Measurements from ENCODE around the gene SCARF2.
"Not testable (repeated sequence)": the region's sequence is repeated elsewhere in the genome, so short reads cannot be mapped to it uniquely, and the experiment has no call there.

SCARF2 gene

DNA sequence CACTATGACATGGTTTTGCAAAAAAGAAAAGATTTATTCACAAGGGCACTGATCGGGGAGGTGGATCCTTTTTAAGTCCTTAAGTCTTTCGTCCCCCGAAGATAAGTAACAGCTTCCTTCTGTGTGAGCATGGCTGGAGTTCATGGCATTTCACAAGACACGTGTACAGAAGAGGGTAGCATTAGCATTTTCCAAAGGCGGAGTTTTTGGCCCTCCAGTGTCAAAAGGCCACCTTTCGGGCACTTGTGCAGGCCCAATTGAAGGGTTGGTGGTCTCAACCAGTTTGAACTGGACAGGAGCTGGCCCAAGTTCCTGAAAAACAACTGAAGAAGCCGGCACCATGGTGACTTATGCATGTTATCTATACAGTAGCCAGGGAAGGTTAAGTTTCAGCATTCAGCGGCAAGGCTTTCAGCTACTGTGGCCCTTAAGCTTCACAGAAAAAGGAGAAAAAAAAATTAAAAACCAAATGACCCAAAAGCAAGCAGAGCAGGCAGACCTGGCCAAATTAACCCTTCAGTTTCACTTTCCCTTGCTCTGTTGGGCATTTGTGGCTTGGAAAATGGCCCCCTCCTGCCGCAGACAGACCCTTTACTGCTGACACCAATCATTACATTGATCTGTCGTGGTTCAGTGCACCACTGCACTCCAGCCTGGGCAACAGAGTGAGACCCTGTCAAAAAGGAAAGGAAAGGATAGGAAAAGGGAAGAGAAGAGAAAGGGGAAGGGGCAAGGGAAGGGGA, 25.0 kb downstream of the SCARF2 start:
- DNase-seq (ENCODE audit: low spot score), result no peak

DNA sequence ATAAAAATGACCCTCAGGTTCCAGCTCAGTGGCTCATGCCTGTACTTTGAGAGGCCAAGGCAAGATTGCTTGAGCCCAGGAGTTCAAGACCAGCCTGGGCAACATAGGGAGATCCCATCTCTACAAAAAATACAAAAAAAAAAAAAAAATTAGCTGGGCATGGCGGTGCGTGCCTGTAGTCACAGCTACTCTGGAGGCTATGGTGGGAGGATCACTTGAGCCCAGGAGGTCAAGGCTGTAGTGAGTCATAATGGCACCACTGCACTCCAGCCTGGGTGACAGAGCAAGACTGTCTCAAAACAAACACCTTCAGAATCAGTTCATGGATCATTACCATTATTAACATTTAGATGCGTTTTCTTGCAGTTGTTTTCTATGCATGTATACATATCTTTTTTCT, 28.2 kb downstream of the SCARF2 start:
- not testable (repeated sequence) for DNase-seq (ENCODE audit: low spot score)

GRCh38 chr22:20408891-20409290, 28.7 kb downstream of the SCARF2 start:
- no peak for DNase-seq (ENCODE audit: low spot score)

DNA sequence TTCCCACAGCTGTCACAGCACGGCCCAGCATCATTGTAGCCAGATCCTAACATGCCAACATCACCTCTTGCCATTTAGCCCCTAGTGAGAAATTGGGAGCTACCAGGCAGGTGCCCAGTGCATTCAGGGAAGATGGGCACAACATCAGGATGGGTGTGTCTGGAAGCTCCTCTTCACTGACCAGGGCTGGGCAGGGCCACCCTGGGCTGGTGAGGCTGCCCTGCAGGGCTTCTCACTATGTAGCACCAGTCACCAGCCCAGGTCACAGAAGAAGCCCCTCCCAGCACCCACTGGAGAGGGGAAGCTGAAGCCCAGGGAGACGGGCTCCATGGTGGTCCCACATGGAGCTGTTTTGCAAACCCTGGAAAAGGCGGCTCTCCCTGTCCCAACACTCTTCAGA, 29.8 kb downstream of the SCARF2 start:
- DNase-seq (ENCODE audit: low spot score), result no peak

DNA sequence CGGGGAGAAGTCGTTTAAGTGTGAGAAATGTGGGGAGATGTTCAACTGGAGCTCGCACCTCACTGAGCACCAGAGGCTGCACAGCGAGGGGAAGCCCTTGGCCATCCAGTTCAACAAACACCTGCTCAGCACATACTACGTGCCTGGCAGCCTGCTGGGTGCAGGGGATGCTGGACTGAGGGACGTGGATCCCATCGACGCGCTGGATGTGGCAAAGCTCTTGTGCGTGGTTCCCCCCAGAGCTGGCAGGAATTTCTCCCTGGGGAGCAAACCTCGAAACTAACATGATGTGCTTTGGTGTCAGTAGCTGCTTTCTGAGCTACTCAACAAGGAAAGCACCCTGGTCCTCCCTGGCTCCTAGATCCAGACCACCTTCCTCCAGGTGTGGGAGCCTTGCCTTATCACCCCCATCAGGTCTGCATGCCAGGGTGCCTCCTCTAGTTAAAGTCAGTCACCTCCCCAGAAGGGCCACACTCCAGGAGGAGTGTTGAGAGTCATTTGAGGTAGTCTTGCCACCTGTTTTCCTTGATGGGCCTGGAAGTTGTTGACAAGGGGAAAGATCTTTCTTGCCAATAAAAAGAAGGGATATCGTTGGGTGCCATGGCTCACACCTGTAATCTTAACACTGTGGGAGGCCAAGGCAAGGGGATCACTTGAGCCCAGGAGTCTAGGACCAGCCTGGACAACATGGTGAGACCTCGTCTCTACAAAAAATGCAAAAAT, 30.8 kb downstream of the SCARF2 start:
- DNase-seq (ENCODE audit: low spot score), result no peak

GRCh38 chr22:20405931-20406685, 31.5 kb downstream of the SCARF2 start:
- no peak for DNase-seq (ENCODE audit: low spot score)

DNA sequence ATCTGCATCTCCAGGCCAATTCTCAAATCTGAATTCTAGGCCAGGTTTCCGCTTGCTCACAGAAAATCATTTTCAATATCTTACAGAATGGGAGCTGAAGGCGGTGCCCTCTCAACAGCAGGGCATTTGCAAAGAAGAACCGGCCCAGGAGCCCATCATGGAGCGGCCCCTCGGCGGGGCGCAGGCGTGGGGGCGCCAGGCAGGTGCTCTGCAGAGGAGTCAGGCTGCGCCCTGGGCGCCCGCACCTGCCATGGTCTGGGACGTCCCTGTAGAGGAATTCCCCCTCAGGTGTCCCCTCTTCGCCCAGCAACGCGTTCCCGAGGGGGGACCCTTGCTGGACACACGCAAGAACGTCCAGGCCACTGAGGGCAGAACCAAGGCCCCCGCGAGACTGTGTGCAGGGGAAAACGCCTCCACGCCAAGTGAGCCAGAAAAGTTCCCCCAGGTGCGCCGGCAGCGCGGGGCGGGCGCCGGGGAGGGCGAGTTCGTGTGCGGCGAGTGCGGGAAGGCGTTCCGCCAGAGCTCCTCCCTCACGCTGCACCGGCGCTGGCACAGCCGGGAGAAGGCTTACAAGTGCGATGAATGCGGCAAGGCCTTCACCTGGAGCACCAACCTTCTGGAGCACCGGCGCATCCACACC, 32.2 kb downstream of the SCARF2 start:
- no peak for DNase-seq (ENCODE audit: low spot score)

GRCh38 chr22:20404881-20405280, 32.7 kb downstream of the SCARF2 start:
- no peak for DNase-seq (ENCODE audit: low spot score)

- DNase-seq (ENCODE audit: low spot score), result no peak
Measured at GRCh38 chr22:20403779-20404140, 33.9 kb downstream of the SCARF2 start.

- DNase-seq (ENCODE audit: low spot score), result no peak
Measured at GRCh38 chr22:20402960-20403778, 34.5 kb downstream of the SCARF2 start.

GRCh38 chr22:20401376-20402014, 36.1 kb downstream of the SCARF2 start:
- no peak for DNase-seq (ENCODE audit: low spot score)

DNA sequence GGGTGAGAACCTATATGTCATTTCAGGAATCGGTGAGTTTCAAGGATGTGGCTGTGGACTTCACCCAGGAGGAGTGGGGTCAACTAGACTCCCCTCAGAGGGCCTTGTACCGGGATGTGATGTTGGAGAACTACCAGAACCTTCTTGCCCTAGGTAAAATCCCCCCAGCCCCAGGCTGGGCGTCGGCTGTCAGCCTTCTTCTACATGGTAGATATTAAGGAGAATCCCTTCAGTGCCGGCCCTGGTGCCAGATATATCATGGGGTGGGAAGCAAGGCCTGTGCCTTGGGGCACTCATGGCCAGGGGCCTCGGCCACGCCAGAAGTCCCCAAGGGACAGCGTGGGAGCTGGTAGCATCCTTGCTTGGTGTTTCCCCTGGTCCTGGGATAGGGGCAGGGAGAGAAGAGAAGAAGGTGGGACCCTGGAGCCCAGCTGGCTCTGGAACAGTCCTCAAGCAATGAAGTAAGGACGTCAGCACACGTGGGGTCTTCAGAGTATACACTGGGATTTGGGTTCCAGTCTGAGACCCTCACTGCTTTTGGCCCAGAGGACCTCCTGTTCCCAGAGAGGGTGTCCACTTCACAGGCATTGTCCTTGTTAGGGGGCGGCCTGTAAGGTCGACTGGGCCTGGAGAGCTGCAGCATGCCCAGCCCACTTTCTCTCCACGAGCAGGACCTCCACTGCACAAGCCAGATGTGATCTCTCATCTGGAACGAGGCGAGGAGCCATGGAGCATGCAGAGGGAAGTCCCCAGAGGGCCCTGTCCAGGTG, 36.8 kb downstream of the SCARF2 start:
- no peak for DNase-seq (ENCODE audit: low spot score)

DNA sequence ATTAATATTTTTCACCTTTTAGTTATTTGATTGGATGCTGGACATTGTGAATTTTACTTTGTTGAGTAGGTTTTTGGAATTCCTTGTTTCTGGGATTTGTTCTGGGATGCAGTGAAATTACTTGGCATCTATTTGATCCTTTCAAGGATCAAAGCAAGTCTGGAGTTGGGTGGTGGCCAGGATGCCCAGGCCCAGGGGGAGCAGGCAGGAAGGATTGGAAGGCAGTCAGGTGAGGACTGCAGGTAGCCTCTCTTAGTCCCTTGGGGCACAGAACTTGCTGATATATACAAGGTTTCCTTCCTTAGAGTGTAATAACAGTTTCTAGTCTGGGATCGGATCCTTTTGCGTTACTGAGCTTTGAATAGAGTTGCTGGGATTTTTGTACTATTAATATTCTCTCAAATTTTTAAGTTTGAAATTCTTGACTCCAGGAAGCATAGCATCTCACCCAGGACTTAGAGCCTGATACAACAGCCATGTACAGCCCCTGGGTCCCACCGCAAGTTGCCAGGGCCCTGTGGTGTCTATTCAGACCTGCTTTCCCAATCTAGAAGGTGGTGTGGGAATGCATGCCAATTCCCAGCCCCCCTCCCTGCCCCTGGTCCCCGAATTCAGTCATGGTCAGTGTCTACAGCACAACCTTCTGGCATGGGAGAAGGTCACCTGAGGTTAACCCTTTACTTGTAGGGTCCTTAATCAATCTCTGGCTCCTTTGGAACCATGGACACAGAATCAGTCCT, 37.6 kb downstream of the SCARF2 start:
- DNase-seq (ENCODE audit: low spot score), result no peak

- no peak for DNase-seq (ENCODE audit: low spot score)
Measured at GRCh38 chr22:20398420-20398819, 39.2 kb downstream of the SCARF2 start.

DNA sequence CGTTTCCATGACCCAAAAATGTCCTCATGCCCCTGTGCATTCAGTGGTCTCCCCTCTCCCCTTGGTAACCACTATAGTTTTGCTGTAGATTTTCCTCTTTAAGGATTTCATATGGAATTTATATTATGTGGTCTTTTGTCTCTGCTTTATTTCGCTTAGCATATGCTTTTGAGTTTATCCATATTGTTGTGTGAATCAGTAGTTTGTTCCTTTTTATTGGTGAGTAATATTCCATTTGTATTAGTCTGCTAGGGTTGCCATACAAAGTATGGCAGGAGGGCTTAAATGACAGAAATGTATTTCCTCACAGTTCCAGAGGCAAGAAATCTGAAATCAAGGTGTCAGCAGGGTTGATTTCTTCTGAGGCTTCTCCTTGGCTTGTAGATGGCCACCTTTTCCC, 40.1 kb downstream of the SCARF2 start:
- no peak for DNase-seq (ENCODE audit: low spot score)

- no peak for DNase-seq (ENCODE audit: low spot score)
Measured at GRCh38 chr22:20396639-20397038, 41.0 kb downstream of the SCARF2 start.

DNA sequence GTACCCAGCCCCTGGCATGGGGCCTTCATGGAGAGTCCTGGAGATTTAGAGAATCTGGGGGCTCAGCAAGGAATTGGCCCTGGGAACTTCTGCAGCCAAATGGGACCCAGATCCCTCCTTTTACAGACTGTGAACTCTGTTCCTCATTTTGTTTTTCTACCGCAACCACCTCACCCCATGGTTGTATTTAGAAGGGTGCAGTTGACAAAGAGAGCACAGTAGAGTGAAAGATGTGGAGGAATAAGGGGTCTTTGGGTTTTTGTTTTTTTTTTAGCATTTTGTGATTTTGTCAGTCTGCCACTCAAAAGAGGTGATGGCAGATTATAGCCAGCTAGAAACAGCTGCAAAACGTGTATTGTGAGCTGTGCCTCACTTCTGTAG, 41.7 kb downstream of the SCARF2 start:
- DNase-seq (ENCODE audit: low spot score), result no peak

DNA sequence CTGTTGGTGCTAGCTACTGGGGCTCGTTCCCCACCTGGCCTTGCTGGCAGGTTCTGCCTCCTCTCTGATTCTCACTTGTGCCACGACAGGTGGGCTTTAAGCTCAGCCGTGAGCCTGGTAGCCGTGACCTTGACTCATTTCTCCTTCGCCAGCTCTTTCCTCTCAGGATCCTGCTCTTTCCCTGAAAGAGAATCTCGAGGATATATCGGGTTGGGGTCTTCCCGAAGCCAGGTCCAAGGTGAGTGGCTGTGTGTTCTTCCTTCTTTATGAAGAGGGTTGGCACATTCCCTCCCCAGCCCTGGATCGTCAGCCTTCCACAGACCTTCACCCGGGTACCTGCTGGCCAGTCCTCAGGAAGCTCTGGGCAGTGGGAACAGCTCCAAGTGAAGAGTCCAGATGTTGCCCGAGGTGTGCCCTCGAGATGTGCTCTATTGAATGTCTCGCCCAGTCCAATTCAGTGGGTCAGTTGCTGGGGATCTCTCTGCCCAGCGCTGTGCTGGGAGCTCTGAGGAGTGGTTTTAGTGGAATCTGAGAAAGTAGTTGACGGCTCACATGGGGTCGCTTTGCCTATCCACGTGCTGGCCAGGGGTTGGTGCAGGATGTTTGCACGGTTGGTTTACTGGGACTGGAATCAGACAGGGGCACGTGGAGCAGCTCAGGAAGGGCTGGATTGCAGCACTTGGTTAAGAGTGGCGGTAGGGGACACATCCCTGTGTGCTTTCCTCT, 42.3 kb downstream of the SCARF2 start:
- no peak for DNase-seq (ENCODE audit: low spot score)
